ENCODE data around the gene FOXL1.
A peak's percentile ranks its signal among the peaks of the same experiment; 100 is the strongest.

FOXL1 gene

DNA sequence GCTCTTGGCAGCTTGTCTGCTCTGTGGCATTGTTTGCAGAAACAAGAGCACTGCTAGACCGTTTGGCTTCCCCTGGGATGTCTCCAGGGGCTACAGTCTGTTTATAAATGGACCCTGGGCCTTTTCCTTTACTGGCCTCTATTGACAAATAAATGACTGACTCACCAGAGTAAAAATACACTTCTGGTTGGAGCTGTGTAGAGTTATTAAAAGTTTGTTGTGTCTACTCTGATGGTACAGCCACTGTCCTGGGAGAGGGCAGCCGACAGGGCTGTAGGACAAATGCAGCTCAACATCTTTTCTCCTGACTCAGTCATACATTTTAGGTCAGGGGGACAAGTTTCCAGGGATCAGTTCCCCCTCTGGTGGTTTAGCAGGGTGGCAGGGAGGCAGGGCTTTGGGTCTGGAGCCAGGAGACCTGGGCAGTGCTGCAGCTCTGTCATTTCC is 30.0 kb downstream of the FOXL1 start:
- DNase-seq = no peak

DNA sequence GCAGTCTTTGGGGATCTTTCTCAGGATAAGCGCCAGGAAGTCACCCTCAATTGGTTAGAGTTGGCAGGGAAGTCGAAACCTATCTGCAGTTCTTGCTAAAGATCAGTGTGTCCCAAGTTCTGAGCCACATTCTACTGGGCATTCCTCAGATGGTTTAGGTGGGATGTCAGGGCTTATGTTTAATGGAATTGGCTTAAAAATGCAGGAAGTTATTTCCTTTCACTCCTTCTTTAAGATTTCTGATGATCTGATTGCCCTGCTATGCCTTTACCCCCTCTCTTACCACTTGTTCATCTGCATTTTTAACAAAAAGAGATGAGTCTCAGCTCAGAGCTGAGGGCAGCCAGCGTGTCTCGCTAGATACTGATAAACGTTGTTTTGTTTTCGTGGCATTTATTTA is 30.8 kb downstream of the FOXL1 start:
- DNase-seq = no peak

DNA sequence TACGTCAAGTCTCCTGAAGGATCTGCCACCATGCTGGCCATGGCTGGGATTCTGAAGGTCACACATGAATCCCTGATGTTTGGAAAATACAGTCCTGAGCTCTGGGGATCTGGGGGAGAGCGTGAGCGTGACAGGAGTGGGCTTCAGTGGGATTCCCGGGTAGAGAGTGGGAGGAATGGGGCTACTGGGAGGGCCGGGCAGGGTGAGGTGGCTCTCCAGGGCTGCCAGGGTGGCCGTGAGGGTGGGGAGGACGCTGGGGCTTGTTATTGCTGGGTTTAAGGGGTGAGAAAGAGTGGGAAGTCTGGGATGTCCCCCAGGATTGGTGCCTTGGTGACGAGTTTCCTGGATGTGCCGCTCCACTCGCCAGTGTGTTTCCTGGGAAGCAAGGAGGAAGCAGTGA is 31.3 kb downstream of the FOXL1 start:
- no peak for DNase-seq

DNA sequence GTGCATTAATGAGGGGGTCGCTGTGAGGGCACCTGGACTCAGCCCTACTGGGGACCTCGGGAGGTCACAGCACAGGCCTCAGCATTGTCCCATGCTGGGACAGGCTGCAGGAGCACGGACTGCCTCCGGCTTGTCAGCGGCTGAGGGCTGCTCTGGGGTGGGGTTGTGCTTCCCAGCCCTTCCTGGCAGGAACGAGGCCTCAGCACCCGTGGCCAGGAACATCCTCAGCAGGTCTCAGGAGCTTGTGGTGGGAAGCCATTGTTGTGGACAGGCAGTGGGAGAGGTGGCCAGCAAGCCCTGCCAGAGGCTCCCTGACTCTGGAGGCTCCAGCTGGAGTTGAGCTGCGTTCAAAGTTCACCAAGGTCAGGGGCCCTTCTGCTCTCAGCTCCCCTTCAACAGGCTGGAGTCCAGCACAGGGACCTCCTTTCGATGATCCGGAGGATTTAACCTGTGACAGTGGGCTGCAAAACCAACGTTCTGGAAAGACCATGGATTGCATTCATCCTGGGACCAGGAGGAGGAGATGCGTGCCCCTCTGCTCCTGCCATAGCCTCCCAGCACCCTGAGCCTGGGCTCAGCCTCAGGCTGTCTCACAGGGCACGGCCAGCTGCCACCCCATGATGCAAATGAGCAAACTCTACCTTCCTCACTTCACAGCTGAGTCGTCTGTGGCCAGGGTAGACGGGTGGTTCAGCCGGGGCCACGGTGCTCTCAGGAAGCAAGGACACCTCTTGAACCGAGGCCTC is 32.6 kb downstream of the FOXL1 start:
- DNase-seq = no peak

DNA sequence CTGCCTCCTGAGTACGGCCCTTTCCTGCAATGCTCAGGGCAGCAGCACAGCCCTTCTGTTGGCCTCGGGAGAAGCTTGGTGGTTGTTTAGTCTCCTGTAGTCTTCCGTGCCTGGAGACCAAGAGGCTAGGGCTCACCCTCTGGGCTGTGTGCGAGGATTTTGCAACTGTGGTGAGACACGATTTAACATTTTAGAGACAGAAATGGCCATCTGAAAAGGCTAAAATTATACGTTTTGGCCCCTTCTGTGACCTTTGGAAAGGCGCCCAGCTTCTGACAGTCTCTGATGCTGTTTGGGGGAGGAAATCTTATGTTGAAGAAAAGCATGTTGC is 33.1 kb downstream of the FOXL1 start:
- DNase-seq = no peak

DNA sequence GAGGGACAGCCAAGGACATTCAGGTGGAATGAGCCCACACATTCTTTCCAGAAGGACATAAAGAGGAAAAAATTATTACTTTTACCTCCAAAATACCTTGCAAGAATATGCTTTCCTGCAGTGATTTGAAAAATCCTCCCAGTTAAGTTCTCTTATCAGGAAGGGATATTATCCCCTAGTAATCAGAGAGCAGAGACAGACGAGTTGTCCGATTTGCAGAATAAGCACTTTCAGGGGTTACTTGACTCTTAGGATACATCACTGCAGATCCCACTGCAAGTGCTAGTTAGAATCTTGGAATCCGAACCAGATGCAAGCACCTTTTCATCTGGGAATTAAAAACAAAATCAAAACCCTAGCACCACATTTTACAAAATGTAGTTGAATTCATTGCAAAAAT is 33.6 kb downstream of the FOXL1 start:
- DNase-seq = no peak

DNA sequence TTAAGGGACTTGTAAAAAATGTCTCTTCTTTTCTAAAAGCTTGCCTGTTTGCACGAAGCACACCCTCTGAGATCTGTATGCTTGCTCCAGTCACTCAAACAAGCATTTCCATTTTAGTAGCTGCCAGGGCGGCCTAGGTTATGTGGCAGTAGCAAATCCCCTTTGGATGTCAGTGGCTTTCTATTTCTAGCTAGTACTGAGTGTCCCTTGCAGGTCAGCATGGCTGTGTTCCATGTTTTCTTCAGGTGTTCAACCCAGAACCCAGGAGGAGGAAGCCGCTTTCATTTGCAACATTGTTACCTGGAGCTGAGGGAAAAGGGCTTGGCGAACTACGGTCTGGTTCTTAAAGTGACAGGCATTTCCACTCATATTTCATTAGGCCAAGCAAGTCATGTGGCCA is 36.4 kb downstream of the FOXL1 start:
- DNase-seq = no peak

DNA sequence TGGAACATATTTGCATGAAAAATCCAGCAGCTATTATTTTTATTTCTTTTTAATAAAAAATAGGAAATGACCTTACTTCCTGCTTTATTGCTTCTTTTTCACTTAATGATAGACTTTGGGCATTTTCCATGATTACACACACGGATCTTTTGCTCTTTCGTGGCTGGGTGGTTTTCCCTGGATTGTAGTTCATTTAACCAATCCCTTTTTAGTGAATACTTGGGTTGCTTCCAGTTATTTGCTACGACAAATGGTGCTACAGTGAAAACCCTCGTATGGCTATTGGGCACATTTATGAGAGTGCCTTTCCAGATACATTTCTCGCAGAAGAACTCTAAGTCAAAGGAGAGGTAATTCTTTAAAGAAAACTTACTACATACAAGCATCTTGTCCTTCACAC is 38.6 kb downstream of the FOXL1 start:
- DNase-seq = no peak

DNA sequence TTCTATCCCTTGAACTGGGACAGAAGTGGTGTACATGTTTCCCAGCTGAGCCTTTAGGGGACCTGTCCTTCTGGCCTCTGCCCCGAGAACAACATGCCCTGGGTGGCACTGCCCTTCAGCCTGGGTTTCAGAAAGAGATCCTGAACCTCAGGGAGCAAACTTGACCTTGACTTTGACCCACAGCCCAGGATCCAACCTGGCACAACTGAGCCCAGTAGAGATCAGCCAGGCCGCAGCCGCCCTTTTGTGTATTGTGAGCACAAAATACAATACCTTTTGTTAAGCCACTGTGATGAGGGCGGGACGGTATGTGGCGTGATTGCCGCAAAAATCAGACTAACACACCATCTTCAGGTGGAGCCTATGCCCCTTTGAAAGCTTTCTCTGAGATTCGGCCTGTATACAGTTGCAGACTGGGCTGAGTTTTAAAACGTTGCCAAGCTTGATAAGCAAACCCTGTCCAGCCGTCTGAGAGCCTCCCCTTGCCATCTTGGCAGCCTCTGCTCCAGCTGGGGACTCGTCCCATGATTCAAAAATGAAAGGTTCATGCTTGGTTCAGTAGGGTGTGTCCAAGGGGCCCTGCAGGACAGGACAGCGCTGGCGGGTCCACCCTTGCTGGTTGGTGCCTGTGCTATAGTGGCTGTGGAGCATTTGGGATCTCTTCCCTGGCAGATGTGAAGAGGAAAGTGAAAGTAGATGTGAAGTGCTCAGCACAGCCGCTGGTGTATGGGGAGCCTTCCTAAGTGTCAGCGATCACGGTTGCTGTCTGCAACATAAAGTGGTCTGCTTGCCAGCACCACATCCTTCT is 40.3 kb downstream of the FOXL1 start:
- DNase-seq = no peak

DNA sequence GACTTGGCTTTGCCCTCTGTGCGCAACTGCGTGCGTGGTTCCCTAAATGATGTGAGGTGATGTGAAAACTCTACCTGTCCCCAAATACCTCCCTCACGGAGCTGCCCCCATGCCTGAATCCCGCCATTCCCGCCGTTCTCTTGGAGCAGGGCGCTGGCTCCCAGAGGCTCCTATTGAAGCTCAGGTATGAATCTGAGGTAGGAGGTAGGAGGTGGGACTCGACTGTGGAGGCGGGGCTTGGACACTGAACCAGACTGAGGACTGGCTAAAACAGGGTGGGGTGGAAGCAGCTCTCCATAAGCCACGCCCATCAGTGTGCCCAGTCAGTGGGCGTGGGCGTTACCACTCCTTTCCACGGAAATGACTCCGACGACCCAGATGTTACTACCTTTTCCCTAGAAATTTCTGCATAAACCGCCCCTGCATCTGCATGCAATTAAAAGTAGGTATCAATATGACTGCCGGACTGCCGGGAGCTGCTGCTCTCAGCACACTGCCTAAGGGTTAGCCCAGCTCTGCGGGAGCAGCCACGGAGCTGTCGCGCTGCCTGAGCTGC is 41.0 kb downstream of the FOXL1 start:
- no peak for DNase-seq

DNA sequence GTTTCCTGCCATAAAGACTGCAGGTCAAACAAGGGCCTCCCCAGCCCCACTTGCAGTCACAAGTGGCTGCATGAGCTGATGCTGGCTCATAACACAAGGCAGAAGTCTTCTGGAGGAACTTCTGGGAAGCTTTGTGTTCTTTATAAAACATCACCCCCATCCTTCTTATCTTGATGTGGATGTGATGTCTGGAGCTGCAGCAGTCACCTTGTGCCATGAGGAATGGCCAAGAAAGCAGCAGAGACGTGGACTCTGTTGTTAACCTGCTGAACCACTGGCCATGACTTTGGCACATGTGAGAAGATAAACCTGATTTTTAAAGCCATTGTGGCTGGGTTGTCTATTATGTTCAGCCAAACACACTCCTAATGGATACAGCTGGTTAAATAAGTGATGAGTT is 41.8 kb downstream of the FOXL1 start:
- no peak for DNase-seq

DNA sequence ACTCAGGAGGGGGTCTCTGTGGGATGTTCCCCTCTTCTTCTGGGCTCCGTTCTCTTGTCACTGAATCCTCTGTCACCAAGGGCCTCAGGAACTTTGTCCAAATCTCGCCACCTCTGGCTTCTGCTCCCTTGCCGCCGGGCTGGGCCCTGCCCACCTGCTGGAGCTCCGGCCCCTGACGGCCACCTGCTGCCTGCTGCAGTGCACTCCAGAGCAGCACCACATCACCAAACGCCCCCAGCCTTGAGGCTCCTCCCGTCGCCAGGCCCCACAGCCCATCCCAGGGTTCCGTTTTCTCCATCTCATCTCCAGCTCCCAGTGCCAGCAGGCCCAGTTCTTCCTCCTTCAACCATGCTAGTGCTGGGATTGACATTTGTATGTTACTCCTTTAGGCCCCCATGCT is 43.6 kb downstream of the FOXL1 start:
- DNase-seq = no peak

DNA sequence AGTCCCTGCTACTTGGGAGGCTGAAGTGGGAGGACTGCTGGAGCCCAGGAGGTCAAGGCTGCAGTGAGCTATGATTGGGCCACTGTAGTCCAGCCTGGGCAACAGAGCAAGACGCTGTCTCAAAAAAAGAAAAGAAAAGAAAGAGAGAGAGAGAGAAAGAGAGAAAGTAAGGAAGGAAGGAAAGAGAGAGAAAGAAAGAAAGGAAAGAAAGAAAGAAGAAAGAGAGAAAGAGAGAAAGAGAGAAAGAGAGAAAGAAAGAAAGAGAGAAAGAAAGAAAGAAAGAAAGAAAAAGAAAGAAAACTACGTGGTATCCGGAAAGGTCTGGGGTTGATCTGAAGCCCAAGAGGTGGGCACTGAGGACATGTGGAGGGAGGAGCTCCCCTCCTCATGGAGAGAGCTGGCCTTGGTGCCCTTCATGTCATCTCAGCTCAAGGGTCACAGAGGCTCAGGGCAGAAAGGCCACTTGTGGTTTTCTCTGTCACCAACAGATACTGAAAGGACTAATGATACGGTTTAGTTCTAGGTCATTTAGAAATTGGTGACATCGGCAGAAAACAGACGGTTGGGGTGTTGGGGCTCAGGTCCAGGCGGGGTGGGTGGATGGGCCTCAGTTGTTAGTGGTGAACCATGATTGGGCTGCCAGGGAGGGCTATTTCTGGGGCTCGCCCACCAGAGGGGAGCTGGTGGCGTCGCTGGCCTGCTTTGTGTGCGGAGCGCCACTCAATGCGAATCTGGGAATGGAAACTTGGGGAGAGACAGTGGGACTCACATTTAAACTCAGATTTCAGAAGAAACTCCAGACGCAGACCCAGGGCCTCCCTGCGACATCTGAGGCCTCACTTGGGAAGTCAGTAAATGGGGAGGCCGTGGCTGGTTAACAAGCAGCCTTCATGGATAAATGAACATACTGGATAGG is 44.6 kb downstream of the FOXL1 start:
- no peak for DNase-seq

DNA sequence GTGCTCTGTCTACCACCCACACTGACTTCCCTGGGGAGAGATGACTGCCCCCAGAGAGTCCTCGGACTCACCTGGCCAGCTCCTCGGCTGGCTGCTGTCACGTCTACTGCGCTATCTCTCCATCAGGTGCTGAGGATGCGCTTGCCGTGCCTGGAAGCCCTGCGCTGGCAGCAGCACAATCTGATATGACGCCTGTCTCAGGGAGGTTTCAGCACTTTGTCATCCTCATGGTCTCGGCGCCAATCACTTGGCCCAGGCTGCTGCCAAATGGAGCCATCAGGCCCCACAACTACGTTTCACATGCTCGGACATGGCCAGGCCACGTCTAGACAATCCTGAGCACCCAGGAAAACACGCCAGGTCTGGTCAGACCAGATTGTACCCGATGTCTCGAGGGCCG is 46.7 kb downstream of the FOXL1 start:
- DNase-seq = no peak

DNA sequence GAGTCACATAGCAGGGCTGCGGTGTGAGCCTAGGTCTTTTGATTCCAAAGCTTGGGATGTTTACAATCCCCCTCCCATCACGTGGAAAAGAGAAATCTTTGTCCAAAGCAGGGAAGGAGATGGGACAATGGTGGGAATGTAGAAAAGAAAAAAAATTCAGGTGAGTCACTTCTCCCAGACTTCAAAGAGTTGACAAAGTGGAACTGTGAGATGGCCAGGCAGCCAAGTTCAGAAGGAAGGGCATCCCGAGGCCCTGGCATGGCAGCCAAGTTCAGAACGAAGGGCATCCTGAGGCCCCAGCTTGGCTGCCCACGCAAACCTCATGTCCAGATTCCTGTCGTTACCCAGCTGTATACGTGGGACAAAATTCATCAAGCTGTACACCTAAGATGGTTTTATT is 47.5 kb downstream of the FOXL1 start:
- DNase-seq = no peak

DNA sequence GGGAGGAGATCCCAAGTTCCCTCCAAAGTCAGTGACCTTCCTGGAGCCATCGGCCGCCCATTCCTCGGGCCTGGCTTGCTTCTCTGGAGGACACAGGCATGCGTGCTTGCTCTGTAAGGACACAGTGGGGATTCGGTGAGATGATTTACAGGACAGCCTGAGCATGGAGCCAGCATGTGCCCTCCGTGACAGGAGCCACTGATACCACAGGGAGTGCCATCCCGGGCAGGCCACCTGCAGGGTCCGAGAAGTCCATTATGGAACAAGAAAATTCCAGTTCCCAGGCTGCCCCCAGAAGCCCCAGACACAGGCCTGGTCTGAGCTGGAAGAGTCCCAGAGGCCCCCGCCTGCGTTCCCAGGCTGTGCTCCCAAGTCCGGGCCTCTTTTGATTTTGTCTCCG is 47.9 kb downstream of the FOXL1 start:
- no peak for DNase-seq

DNA sequence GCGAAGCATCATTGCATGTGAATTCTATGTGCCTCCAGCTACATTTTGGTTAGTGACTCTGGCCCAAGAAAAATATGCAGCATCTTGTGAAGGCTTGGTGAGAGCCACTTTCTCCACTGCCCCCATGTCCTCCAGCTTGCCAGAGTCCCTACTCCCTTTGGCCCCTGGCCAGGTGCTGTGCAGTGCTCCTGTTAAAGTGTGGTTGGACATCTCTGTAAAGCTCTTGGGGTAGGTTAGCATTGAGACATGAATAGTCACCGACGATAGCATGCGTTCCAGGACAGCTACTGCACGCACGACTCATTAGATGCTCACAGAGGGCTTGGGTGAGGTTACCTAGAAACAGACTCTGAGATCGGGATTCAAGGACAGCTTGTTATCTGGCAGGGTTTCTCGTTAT is 48.6 kb downstream of the FOXL1 start:
- no peak for DNase-seq

DNA sequence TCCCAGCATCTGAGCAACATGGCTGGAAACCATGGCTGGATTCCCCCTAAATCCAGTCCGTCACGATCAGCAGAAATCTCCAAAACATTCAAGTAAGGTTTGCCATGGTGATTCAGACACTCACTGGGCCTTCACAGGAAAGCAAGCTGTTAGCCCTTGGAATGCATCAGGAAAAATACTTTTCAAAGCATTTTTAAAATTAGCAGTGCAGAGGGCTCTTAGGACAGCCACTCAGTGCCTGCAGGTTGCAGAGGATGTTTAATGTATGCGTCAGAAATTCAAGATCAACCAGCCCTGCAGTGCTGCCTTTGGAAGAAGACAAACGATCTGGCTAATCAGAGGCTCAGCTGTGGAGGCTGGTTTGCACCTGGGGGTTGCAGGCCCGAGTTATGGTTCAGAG is 50.3 kb downstream of the FOXL1 start:
- DNase-seq = no peak

DNA sequence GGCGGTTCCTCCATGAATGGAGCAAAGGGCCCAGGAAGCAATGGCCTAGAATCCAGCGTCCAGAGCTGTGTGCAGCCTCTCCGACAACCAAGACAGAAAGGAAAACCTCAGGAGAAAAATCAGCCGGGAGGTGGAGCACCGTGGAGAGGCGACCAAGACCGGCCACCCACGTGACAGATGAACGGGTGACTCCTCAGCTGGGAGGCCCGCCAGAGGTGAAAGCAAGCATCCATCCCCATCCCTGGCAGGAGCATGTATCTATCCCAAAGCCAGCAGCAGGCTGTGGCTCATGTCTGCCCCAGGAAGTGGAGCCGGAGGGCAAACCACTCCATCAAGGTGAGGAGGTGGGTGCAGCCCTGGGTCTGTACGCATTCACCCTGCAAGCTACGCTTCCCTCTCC is 52.1 kb downstream of the FOXL1 start:
- DNase-seq = no peak

DNA sequence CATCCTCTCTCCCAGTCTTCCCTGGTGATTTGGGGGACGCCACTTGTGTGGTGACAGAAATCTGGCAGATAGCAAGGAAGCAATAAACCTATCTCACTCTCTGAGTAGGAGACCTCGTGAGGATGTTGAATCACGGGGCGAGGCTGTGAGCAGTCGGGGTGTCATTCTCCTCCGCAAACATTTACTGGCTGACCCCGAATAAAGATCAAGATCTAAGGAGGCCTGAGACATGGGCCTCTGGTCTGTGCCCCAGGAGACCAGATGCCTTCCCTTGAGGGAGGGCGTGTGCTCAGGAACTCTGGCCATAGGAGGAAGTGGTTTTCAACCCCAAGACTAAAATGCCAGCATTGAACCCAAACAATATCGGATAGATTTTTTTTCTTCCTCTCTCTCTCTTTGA is 53.1 kb downstream of the FOXL1 start:
- peak; percentile 11 for DNase-seq
